ENCODE measurements around the gene TLE4.

DNA sequence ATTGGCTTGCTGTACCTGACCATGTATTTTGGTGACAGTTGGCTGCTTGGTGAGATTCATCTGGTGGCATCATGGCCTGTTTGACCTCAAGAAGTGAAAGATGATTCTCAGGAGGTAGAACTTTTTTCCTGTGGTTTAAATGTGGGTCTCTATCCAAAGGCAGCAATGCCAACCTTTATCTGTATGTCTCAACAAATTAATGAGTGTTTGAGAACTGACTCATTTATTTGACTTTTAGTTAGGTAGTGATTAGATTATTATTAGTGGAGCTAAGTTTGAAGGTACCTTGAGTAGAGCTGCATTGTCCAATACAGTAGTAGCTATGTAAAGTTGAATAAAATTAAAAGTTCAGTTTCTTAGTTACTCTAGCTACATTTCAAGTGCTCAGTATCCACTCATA lies 48.2 kb downstream of the TLE4 start:
- TF ChIP-seq, protein P1, sequence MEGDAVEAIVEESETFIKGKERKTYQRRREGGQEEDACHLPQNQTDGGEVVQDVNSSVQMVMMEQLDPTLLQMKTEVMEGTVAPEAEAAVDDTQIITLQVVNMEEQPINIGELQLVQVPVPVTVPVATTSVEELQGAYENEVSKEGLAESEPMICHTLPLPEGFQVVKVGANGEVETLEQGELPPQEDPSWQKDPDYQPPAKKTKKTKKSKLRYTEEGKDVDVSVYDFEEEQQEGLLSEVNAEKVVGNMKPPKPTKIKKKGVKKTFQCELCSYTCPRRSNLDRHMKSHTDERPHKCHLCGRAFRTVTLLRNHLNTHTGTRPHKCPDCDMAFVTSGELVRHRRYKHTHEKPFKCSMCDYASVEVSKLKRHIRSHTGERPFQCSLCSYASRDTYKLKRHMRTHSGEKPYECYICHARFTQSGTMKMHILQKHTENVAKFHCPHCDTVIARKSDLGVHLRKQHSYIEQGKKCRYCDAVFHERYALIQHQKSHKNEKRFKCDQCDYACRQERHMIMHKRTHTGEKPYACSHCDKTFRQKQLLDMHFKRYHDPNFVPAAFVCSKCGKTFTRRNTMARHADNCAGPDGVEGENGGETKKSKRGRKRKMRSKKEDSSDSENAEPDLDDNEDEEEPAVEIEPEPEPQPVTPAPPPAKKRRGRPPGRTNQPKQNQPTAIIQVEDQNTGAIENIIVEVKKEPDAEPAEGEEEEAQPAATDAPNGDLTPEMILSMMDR (IDR thresholded peaks at IDR 0.05): no peak
- TF ChIP-seq ZFX (IDR thresholded peaks at IDR 0.05; ENCODE audit: borderline replicate concordance): no peak
